SW 1271 (cell line): Measurements from ENCODE around the gene FXYD3.
"Not testable (repeated sequence)": the region's sequence is repeated elsewhere in the genome, so short reads cannot be mapped to it uniquely, and the experiment has no call there.

Experiments used
- DNase-seq, 2 experiments: peaks; one replicate each; lab custom pipeline; 2025; lab: John Stamatoyannopoulos, UW

The FXYD3 gene

DNA sequence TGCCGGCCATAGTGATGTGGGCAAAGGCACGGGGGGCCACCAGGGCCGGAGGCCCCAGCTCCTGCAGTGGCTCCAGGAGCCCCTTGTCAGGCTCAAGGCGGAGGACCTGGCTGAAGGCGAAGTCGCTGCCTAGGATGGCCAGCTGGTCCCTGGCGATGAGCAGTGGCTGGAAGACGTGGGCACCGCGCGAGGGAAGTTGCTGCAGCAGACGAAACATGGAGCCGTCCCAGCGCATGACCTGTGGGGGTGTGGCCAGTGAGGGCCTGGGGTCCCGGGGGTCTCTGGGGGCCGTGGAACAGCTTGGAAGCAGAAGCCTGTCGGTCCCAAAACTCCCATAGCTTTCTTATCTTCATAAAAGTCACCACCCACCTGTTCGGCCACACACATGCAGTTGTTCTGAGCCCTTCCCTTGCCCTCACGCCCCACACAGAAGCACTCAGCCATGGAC is 9.7 kb downstream of the FXYD3 start:
- no peak for DNase-seq

DNA sequence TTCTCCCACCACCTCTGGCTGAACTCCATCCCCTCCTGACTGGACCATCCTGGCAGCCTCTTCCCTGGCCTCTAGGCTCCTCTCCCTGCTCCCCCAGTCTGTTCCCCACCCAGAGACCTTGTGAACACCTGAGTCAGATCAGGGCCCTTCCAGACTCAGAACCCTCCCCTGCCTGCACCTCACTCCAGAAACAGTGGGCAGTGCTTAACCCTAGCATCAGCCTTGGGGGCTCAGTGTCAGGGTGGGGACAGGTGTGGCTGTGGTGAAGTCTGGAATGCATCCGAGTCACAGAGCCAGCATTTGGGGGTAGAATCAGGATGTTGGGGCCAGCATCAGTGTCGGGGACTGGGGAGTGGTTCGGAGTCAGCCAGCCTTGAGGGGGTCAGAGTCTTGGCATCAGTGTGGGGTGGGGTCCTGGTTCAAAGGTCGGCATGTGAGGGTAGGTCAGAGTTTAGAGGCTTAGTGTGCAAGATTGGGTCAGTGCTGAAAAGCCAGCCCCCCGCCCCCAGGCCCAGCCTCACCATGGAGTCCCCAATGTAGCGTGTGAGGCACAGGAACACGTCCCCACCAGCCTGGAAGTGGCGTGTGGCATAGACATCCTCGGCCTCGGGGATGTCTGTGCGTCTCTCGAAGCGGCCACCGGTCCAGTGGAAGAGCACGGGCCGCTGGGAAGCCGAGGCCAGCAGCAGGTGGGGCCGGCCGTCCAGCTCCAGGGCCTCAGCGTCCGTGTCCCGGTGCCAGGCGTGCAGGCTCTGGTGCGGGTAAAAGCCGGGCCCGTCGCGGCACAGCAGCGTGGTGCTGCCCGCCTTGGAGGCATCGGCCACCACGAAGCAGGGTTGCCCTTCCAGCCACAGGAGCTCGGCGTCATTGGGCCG is 10.4 kb downstream of the FXYD3 start:
- DNase-seq: no peak

DNA sequence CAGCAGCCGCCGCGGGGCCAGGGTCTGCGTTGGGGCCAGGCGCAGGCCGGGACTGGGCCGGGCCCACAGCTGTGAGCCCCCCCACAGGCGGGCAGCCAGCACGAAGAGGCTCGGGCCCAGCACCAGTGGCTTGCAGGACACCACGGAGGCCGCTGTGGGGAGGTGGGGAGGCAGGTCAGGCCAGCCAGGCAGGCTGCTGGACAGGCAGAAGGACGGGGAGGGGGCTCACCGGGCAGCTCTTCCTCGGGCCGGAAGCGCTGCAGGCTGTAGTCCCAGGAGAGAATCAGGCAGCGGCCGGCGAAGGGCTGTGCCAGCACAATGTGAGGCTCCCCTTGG is 11.0 kb downstream of the FXYD3 start:
- no peak for DNase-seq

DNA sequence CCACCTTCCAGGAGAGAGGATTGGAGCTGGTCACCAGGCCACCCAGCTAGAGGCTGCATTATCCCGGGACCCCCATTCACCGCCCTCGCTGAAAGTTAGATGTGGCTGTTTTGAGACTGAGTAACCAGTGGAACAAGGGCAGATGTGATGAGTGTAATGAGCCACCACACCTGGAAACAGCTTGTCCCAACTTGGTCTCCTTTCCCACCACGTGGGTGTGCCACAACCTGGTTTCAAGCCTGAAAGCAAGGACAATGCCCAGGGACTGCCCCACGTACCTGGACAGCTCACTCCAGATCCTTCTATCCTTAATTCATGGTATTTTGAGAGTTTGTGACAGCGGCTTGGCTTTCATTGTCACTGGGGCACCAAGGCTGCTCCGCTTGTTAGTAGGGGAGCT is 12.2 kb downstream of the FXYD3 start:
- DNase-seq: no peak

DNA sequence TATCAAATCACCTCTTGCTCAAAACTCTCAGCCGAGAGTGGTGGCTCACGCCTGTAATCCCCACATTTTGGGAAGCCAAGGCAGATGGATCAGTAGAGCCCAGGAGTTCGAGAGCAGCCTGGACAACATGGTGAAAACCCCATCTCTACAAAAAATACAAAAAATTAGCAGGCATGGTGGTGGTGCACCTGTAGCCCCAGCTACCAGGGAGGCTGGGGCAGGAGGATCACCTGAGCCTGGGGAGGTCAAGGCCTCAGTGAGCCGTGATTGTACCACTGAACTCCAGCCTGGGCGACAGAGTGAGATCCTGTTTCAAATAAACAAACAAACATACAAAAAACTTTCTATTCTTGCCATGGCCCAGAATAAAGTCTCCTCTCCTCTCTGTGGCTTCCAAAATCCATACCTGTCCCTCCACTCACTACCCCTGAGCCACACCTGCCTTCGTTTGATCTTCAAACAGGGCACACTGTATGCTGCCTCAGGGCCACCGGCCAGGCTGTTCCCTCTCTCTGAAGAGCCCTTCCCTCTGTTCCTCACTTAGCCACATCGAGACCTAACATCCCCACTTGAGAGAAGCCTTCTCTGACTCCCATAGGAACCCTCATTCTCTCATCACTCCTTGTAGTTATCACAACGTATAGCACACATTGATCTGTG is 12.9 kb downstream of the FXYD3 start:
- no peak for DNase-seq

DNA sequence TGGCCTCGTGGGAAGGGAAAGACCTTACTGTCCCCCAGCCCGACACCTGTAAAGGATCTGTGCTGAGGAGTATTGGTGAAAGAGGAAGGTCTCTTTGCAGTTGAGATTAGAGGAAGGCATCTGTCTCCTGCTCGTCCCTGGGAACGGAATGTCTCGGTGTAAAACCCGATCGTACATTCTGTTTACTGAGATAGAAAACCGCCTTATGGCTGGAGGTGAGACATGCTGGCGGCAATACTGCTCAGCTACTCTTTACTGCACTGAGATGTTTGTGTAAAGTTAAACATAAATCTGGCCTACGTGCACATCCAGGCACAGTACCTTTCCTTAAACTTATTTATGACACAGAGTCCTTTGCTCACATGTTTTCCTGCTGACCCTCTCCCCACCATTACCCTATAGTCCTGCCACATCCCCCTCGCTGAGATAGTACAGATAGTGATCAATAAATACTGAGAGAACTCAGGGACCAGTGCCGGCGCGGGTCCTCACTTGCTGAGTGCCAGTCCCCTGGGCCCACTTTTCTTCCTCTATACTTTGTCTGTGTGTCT is 14.2 kb downstream of the FXYD3 start:
- not testable (repeated sequence) for DNase-seq

DNA sequence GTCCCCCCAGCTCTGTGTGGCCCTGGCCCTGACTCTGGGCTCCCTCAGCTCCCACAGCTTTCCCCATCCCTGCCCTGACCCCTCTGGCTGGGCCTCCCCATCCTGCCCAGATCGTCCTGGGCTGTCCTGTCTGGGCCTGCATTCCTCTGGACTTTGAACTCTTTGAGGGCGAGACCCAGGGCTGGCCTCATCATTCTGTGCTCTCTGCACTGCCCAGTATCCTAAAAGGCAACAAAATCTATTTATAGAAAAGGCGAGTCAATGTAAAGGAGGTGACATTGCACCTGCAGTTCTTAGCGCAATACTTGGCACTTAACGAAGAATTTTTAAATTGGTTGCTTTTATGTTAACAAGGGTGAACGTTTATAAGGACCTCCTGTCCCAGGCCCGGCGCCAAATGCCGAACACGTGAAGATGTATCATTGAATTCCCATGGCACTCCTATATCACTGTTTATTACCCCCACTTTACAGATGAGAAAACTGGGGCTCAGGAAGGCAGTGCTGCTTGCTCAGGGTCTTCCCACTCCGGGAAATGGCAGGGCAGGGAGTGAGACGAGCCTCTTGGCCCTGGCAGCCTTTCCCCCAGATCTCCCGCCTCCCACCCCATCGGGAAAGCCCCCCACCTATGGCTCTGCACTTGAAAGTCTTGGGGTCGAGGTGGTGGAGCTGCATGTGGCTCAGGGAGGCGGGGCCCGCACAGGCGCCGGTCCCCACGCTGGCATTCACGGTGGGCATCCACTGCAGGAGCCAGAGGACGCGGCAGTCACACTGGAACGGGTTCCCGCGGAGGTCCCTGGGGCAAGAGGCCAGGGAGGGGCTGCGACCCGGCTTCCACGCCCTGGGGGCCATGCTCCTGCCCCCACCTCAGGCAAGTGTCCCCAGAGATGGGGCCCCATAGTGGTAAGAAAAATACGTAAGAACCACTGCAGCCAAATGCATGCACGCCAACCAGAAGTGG is 15.4 kb downstream of the FXYD3 start:
- no peak for DNase-seq

DNA sequence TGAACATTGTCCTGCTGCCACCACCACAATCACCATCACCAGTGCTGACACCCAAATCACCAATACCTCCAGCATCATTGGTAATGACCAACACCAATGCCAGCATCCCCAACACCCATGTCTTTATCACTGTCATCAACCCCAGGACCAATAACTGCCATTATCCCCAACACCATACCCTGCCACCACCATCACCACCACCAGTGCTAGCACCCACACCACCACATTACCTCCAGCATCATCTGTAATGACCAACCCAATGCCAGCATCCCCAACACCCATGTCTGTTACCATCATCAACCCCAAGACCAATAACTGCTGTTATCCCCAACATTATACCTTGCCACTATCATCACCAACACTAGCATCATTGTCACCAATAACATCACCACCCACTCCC is 16.6 kb downstream of the FXYD3 start:
- no peak for DNase-seq

DNA sequence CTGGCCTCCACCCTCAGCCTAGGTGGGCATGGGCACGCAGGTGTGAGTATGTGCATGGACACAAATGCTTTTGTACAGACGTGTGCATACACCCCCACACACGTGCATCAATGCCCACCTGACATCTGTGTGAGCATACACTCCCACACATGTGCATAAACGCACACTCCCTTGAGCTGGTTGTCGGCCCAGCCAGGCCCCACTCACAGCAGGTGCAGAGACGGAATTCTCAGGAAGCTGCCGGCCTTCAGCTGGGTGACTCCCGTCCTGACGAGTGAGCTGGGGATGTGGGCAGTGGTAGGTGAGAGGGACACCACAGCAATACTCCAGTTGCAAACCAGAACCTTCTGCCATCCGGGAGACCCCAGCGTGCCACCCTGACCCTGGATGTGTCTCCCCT is 18.2 kb downstream of the FXYD3 start:
- DNase-seq: no peak

DNA sequence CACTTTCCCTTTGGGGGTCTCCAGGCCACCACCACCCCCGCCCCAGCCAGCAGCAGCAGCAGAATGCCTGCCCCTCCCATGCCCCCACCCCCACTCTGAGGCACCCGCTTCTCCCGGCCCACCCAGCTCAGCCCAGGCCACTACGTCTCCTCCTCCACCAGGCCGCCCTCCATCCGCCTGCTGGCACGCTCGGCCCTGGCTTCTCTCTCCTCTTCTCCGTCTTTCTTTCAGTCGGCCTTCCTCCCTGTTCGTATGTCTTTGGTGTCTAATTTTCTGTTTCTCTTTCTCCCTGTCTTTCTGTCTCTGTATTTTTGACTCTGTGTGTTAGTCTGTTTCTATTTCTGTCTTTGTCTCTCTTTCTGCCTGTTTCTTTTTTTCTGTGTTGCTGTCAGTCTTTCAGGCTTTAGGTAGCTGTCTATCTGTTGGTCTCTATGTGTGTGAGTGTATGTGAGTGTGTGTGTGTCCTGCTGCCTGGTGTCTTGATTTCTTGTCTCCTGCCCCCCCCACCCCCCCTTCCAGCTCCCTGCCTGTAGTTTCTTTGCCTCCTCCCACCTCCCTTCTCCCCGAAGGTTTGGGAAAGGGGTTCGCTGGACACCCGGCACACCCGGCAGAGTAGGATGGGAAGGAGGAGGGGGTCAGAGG is 19.1 kb downstream of the FXYD3 start, which contains the start of gene LGI4:
LGI4 (minus strand) TSS at position 459 of the 642 bp plus-strand sequence; CDS start at position 80, 379 bp downstream.
- no peak for DNase-seq

DNA sequence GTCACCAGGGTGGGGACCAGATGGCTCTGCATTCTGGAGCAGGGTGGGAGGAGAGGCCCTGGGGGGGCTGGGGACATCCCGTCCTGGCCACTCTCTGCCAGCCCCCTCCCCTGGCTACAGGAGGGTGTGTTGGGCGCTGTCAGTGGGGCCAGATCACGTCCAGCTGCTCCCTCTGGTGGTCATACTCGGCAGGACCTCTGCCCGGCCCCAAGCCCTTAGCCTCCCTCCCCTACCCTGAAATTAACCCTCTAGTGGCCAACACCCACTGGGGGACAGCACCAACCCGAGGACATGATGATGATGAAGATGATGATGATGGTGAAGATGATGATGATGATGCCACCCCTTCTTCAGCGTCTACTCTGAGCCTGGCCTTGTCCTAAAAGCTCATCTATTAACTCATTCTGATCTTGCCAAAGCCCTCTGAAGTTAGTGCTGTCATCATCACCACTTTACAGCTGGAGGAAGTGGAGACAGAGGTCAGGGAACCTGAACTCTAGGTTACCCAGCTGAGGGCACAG is 19.8 kb downstream of the FXYD3 start:
- DNase-seq: peak in 1 of 2 experiments; percentile 38

DNA sequence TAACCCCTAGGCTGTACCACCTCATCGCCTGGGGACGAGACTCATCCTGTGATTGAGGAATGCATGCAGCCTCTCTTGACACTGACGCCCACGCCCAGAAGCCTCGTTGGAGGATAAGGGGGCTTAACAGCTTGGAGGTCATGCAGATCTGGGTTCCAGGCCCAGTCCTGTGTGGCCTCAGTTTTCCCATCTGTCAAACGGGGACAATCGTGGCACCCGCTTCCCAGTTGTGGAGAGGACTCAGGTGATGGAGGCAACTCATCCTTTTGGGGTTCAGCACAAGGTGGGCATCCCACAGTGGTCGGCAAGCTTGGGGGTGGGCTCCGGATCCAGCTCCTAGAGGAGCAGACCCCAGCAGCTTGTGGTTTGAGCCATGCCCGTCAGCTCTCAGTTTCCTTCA is 20.6 kb downstream of the FXYD3 start:
- no peak for DNase-seq

DNA sequence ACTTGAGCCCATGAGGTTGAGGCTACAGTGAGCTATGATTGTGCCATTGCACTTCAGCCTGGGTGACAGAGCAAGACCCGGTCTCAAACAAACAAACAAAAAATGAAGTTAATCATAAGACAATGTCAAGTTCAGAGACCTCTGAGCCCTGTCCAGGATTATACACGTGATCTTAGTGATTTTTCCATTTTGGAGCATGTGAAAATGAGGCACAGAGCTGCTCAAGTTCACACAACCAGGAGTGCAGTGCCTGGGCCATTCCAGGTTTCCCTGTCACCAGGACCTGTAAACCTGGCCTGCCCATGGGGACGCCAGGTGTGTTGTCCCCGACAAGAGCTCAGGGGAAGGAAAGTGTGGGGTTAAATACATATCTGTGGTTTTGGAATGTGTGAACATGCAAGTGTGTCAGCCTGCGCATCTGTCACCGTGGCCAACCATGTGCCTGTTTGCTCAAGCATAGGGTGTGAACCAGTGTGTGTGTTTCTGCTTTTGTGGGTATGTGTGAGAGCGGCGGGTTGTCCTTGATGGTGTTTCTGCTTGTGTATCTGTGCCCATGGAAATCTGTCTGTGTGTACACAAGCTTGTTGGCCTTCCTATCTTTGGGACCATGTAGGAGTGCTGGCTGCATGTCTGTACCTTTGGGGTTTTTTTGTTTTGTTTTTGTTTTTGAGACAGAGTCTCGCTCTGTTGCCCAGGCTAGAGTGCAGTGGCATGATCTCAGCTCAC is 21.5 kb downstream of the FXYD3 start:
- no peak for DNase-seq

DNA sequence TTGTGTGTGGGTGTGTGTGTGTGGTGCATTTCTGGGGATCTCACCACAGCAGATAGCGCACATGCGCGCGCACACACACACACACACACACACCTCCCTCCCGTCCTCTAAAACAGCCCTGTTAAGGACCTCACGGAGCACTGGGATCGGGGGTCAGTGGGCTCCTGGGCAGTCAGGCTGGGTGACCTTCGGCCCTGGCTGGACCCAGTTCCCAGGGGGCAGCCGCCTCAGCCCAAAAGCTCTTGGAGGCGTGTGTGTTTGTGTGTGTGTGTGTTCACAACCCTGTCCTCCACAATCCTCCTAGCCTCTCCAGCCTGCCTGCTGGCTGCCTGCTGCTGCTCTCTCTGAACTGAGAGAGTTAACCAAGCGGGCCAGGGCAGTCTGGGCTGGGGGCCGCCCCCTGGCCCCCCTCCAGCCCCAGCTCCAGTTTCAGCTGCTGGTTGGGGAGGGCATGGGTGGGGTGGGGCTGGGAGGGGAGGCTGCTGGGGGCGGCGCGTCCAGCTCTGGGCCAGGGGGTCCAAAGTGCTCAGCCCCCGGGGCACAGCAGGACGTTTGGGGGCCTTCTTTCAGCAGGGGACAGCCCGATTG is 22.8 kb downstream of the FXYD3 start, which contains the start of gene FXYD1:
FXYD1 (plus strand) TSS at position 520 of the 588 bp plus-strand sequence. CDS start 1,256 bp downstream, outside the sequence.
- DNase-seq: no peak

DNA sequence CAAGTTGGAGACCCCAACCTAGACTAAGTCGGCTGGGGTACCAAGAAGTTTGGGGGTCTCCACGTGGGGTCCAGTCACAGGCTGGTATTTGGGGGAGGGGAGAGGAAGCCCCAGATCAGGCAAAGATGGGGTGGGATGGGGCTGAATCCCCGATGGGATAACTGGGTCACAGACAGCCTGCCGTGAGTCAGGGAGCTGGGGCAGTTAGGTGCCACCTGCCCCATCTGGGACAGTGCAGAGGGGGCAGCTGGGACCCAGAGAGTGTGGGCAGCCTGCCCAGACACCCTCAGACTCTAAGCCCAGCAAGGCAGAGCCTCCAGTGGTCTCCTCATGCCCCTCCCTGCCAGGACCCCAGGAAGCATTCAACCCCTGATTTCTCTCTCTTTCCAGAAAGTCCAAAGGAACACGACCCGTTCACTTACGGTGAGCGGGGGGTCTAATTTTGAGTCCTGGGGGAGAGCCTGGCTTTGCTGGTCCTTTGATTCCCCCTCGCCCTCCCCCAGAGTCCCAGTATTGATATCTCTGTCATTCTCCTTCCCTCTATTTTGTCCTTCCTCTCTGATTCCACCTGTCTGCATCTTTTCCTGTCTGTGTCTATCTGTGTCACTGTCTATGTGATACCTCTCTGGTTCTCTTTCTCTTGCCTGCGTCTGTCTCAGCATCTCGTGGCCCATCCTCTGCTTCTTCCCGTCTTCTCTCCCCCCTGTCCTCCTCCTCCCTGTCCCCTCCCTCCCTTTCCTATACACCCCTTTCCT is 24.8 kb downstream of the FXYD3 start:
- DNase-seq: no peak

DNA sequence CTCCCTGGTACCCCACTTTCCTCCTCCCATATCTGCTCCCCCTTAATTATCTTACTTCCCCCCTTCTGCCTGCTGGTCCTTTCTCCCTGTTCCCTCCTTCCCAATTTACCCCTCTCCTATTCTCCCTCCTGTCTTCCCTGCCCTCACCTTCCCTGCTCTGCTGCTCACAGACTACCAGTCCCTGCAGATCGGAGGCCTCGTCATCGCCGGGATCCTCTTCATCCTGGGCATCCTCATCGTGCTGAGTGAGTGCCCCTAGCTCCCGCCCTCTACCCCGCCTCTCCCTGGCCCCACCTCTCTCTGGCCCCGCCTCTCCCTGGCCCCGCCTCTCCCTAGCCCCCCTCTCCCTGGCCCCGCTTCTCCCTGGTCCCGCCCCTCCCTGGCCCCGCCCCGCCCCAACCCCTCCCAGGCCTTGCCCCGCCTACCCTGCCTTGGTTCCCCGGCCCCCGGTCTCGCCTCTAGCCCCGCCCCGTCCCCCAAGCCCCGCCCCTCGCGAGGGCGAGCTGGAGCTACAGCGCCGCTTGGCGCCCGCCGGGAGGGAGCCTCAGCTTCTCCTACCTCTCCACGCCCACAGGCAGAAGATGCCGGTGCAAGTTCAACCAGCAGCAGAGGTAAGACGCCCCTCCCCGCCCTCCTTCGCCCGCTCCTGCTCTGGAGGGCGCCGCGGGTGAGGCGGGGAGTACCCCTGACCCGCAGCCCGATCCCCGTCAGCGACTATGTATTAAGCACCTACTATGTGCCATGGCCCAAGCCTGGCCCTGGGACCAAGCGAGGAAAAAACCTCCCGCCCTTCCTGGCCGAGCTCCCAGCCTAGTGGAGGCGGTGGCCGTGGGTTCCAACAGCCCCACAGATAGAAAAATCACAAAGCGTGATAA is 25.6 kb downstream of the FXYD3 start:
- DNase-seq: peak in 1 of 2 experiments; percentile 82

DNA sequence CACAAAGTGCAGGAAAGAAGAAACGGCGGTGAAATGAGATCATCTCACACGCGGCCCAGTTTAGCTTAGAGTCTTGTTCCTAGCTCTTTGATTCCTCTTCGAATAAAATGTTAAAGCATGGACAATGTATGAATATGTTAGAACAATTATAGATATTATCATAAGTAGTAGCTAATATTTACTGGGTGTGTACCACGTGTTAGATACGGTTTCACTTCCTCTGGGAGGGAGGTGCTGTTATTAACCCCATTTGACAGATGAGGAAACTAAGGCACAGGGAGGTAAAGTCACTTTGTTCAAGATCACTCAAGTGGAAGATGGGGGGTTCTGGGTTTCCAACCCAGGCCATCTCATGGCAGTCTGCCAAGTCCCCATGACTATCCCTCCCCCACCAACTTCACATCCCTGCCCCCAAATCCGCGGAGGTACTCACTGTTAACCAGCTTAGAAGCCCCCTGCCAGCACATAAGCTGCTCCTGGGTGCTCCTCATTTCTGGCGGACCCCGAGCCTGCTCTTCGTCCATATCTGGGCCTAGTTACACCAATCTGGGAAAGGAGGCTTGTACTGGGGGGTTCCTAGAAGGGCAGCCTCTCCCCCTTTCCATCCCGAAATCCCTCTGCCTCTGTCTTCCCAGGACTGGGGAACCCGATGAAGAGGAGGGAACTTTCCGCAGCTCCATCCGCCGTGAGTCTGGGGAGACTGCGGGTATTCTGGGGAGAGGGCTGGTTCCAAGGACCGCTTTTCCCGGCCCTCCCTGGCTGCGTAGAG is 26.4 kb downstream of the FXYD3 start:
- no peak for DNase-seq
